ENCODE measurements around the gene DMRTC2.

The DMRTC2 gene

GRCh38 chr19:41897181-41897580 is 52.3 kb downstream of the DMRTC2 start:
- H3K9me3 ChIP-seq (ENCODE audit: insufficient read depth, low read length), result no peaks in the 10 kb centered on the region
- H4K20me1 ChIP-seq (ENCODE audit: low read depth, low read length), result no peaks in the 10 kb centered on the region
- H2AFZ ChIP-seq (ENCODE audit: low read depth, low read length, severe bottlenecking), result no peak overlapping the region
- no peaks in the 10 kb centered on the region for H3K9me2 ChIP-seq (replicated peaks; ENCODE audit: insufficient read depth, low read length)
- 0 out of 2 replicates have a peak, but pooled peaks cover 4% of the 10 kb centered on the region for H3K36me3 ChIP-seq (ENCODE audit: low read length)
- no peak overlapping the region for H3K27ac ChIP-seq (ENCODE audit: low read depth, low read length)
- no peaks in the 10 kb centered on the region for H3K79me2 ChIP-seq (ENCODE audit: insufficient read depth, low read length)
- H3K27me3 ChIP-seq (ENCODE audit: low read length), result no peaks in the 10 kb centered on the region
- no peak overlapping the region for H3K4me3 ChIP-seq (ENCODE audit: insufficient read depth, low read length, poor library complexity, severe bottlenecking)
- H3K9ac ChIP-seq (ENCODE audit: low read length), result no peak overlapping the region
- TF ChIP-seq CTCF (IDR thresholded peaks at IDR 0.05; ENCODE audit: insufficient read depth, low read length, poor library complexity, severe bottlenecking), result no peak
- no peak for TF ChIP-seq EZH2phosphoT487 (conservative IDR thresholded peaks at IDR 0.05; ENCODE audit: low read length)
- H3K4me2 ChIP-seq (ENCODE audit: low read depth, low read length, poor library complexity, severe bottlenecking), result no peak overlapping the region
- 0 out of 2 replicates have a peak, but pooled peaks cover 2% of the 10 kb centered on the region for H3F3A ChIP-seq (ENCODE audit: insufficient read depth)

- H3K4me3 ChIP-seq (ENCODE audit: insufficient read depth, low read length, poor library complexity, severe bottlenecking), result no peak overlapping the region
- no peaks in the 10 kb centered on the region for H3K79me2 ChIP-seq (ENCODE audit: insufficient read depth, low read length)
- H3K36me3 ChIP-seq (ENCODE audit: low read length), result 0 out of 2 replicates have a peak, but pooled peaks cover 4% of the 10 kb centered on the region
- no peaks in the 10 kb centered on the region for H3K9me3 ChIP-seq (ENCODE audit: insufficient read depth, low read length)
- H3K9ac ChIP-seq (ENCODE audit: low read length), result no peak overlapping the region
- 0 out of 2 replicates have a peak, but pooled peaks cover 2% of the 10 kb centered on the region for H3F3A ChIP-seq (ENCODE audit: insufficient read depth)
- H2AFZ ChIP-seq (ENCODE audit: low read depth, low read length, severe bottlenecking), result no peak overlapping the region
- no peak overlapping the region for H3K4me2 ChIP-seq (ENCODE audit: low read depth, low read length, poor library complexity, severe bottlenecking)
- TF ChIP-seq EZH2phosphoT487 (conservative IDR thresholded peaks at IDR 0.05; ENCODE audit: low read length) (no peak), CTCF (IDR thresholded peaks at IDR 0.05; ENCODE audit: insufficient read depth, low read length, poor library complexity, severe bottlenecking) (no peak)
- H3K27me3 ChIP-seq (ENCODE audit: low read length), result no peaks in the 10 kb centered on the region
- no peaks in the 10 kb centered on the region for H4K20me1 ChIP-seq (ENCODE audit: low read depth, low read length)
- no peaks in the 10 kb centered on the region for H3K9me2 ChIP-seq (replicated peaks; ENCODE audit: insufficient read depth, low read length)
- no peak overlapping the region for H3K27ac ChIP-seq (ENCODE audit: low read depth, low read length)
These were observed 53.0 kb downstream of the DMRTC2 start for GRCh38 chr19:41897820-41898219.

GRCh38 chr19:41898235-41898634 is 53.4 kb downstream of the DMRTC2 start:
- H3K36me3 ChIP-seq (ENCODE audit: low read length), result 0 out of 2 replicates have a peak, but pooled peaks cover 4% of the 10 kb centered on the region
- no peaks in the 10 kb centered on the region for H3K27me3 ChIP-seq (ENCODE audit: low read length)
- no peaks in the 10 kb centered on the region for H3K9me2 ChIP-seq (replicated peaks; ENCODE audit: insufficient read depth, low read length)
- H3K27ac ChIP-seq (ENCODE audit: low read depth, low read length), result no peak overlapping the region
- no peak overlapping the region for H3K4me3 ChIP-seq (ENCODE audit: insufficient read depth, low read length, poor library complexity, severe bottlenecking)
- H3K4me2 ChIP-seq (ENCODE audit: low read depth, low read length, poor library complexity, severe bottlenecking), result no peak overlapping the region
- H4K20me1 ChIP-seq (ENCODE audit: low read depth, low read length), result no peaks in the 10 kb centered on the region
- H3K79me2 ChIP-seq (ENCODE audit: insufficient read depth, low read length), result no peaks in the 10 kb centered on the region
- H3K9me3 ChIP-seq (ENCODE audit: insufficient read depth, low read length), result no peaks in the 10 kb centered on the region
- TF ChIP-seq CTCF (IDR thresholded peaks at IDR 0.05; ENCODE audit: insufficient read depth, low read length, poor library complexity, severe bottlenecking), result no peak
- TF ChIP-seq EZH2phosphoT487 (conservative IDR thresholded peaks at IDR 0.05; ENCODE audit: low read length), result no peak
- H2AFZ ChIP-seq (ENCODE audit: low read depth, low read length, severe bottlenecking), result no peak overlapping the region
- H3K9ac ChIP-seq (ENCODE audit: low read length), result no peak overlapping the region
- H3F3A ChIP-seq (ENCODE audit: insufficient read depth), result 0 out of 2 replicates have a peak, but pooled peaks cover 2% of the 10 kb centered on the region

Measured in SU-DHL-6 (cell line).